Loucy (cell line): Measurements from ENCODE around the gene AGBL1.

Experiments
- H2AFZ ChIP-seq: fragments of 200-600 bp; sonication (generic); 2 replicates; pipeline ENCODE4 v1.6.0; 2016; ENCODE audit warnings: antibody characterized with exemption, mild to moderate bottlenecking, low read length, moderate library complexity
- H3F3A ChIP-seq: fragments of 200-600 bp; 2 replicates; pipeline ENCODE4 v1.6.0; 2016; ENCODE audit warnings: antibody characterized with exemption, low read depth, mild to moderate bottlenecking
- H3K27me3 ChIP-seq: fragments of 200-600 bp; sonication (generic); 2 replicates; pipeline ENCODE4 v1.6.1; 2014; ENCODE audit warnings: low read length, mild to moderate bottlenecking; ENCODE audit not compliant: insufficient read depth, poor library complexity, severe bottlenecking
- H3K36me3 ChIP-seq: fragments of 200-600 bp; sonication (generic); 2 replicates; pipeline ENCODE4 v1.6.1; 2016; ENCODE audit warnings: low read length; ENCODE audit not compliant: insufficient read depth
- H3K4me1 ChIP-seq: fragments of 200-600 bp; sonication (generic); 2 replicates; pipeline ENCODE4 v1.5.1; 2014; ENCODE audit warnings: low read length, mild to moderate bottlenecking; ENCODE audit not compliant: insufficient read depth, poor library complexity, severe bottlenecking
- H3K4me2 ChIP-seq: fragments of 200-600 bp; sonication (generic); 2 replicates; pipeline ENCODE4 v1.6.0; 2014; ENCODE audit warnings: antibody characterized with exemption, low read length, low read depth, mild to moderate bottlenecking; ENCODE audit not compliant: poor library complexity, severe bottlenecking
- H3K4me3 ChIP-seq: fragments of 200-600 bp; sonication (generic); 2 replicates; pipeline ENCODE4 v1.5.1; 2014; ENCODE audit warnings: low read length, mild to moderate bottlenecking, mixed read lengths; ENCODE audit not compliant: poor library complexity, severe bottlenecking
- H3K79me2 ChIP-seq: fragments of 200-600 bp; sonication (generic); 2 replicates; pipeline ENCODE4 v1.6.1; 2014; ENCODE audit warnings: low read length; ENCODE audit not compliant: insufficient read depth
- H3K9ac ChIP-seq: fragments of 200-600 bp; sonication (generic); 2 replicates; pipeline ENCODE4 v1.6.0; 2014; ENCODE audit warnings: mild to moderate bottlenecking, low read depth, low read length, moderate library complexity; ENCODE audit not compliant: poor library complexity, severe bottlenecking
- H3K9me2 ChIP-seq: fragments of 200-600 bp; sonication (generic); replicated peaks from 2 replicates; pipeline ENCODE4 v1.6.1; 2016; ENCODE audit warnings: low read depth, low read length, mixed read lengths
- H3K9me3 ChIP-seq: fragments of 200-600 bp; sonication (generic); 2 replicates; pipeline ENCODE4 v1.6.1; 2014; ENCODE audit warnings: mild to moderate bottlenecking, antibody characterized with exemption, low read length, low read depth; ENCODE audit not compliant: insufficient read depth
- H4K20me1 ChIP-seq: fragments of 200-600 bp; sonication (generic); 2 replicates; pipeline ENCODE4 v1.6.0; 2014; ENCODE audit warnings: antibody characterized with exemption, low read length, mild to moderate bottlenecking; ENCODE audit not compliant: insufficient read depth, poor library complexity, severe bottlenecking
- CTCF ChIP-seq: fragments of 200-600 bp; sonication (generic); conservative IDR thresholded peaks from 2 replicates; pipeline ENCODE4 v1.5.1; 2014; ENCODE audit warnings: mild to moderate bottlenecking, antibody characterized with exemption, low read length
- EZH2phosphoT487 ChIP-seq: fragments of 200-600 bp; IDR thresholded peaks from 2 replicates; pipeline ENCODE4 v1.6.1; 2018; ENCODE audit warnings: antibody characterized with exemption, mild to moderate bottlenecking, moderate library complexity, borderline replicate concordance

The AGBL1 gene

GRCh38 chr15:86664581-86664980 lies 584.9 kb downstream of the AGBL1 start:
- no peak overlapping the region for H3K4me3 ChIP-seq
- H3K27me3 ChIP-seq = no peaks in the 10 kb centered on the region
- H3K79me2 ChIP-seq = no peaks in the 10 kb centered on the region
- H3K4me2 ChIP-seq = no peak overlapping the region
- no peaks in the 10 kb centered on the region for H3K9me2 ChIP-seq
- no peaks in the 10 kb centered on the region for H3F3A ChIP-seq
- H3K4me1 ChIP-seq = no peaks in the 10 kb centered on the region
- no peak overlapping the region for H2AFZ ChIP-seq
- no peaks in the 10 kb centered on the region for H4K20me1 ChIP-seq
- H3K9me3 ChIP-seq = no peaks in the 10 kb centered on the region; the same call in 1 of the 2 replicates
- H3K9ac ChIP-seq = no peak overlapping the region
- no peaks in the 10 kb centered on the region for H3K36me3 ChIP-seq
- TF ChIP-seq CTCF (no peak), EZH2phosphoT487 (no peak)

- no peaks in the 10 kb centered on the region for H3K9me2 ChIP-seq
- no peaks in the 10 kb centered on the region for H3F3A ChIP-seq
- no peak overlapping the region for H2AFZ ChIP-seq
- H3K9me3 ChIP-seq = no peaks in the 10 kb centered on the region
- H3K79me2 ChIP-seq = no peaks in the 10 kb centered on the region
- no peak overlapping the region for H3K4me2 ChIP-seq
- no peaks in the 10 kb centered on the region for H3K4me1 ChIP-seq
- H3K36me3 ChIP-seq = no peaks in the 10 kb centered on the region
- TF ChIP-seq EZH2phosphoT487 = no peak
- no peak for TF ChIP-seq CTCF
- H4K20me1 ChIP-seq = no peaks in the 10 kb centered on the region
- H3K4me3 ChIP-seq = no peak overlapping the region
- no peak overlapping the region for H3K9ac ChIP-seq
- no peaks in the 10 kb centered on the region for H3K27me3 ChIP-seq
Measured at GRCh38 chr15:86676002-86676401, 596.3 kb downstream of the AGBL1 start.

- Histone ChIP-seq H3K9me2 (no peaks in the 10 kb centered on the region), H3K4me3 (no peak overlapping the region), H2AFZ (no peak overlapping the region), H3K9me3 (no peaks in the 10 kb centered on the region), H3K79me2 (no peaks in the 10 kb centered on the region), H3K36me3 (no peaks in the 10 kb centered on the region), H3K27me3 (no peaks in the 10 kb centered on the region), H3F3A (no peaks in the 10 kb centered on the region), H3K9ac (no peak overlapping the region), H3K4me2 (no peak overlapping the region), H3K4me1 (no peaks in the 10 kb centered on the region), H4K20me1 (no peaks in the 10 kb centered on the region)
- TF ChIP-seq CTCF = no peak
- TF ChIP-seq EZH2phosphoT487 = no peak
Measured at GRCh38 chr15:86677278-86677677, 597.6 kb downstream of the AGBL1 start.
